ENCODE results near the gene TBC1D21. TPM values are rescaled to one million over a fixed set of nuclear protein-coding genes. Genes with fewer than 3 reads are reported as not detected.

The TBC1D21 gene
- total RNA-seq, 3 donors from 2014 or later = not detected

DNA sequence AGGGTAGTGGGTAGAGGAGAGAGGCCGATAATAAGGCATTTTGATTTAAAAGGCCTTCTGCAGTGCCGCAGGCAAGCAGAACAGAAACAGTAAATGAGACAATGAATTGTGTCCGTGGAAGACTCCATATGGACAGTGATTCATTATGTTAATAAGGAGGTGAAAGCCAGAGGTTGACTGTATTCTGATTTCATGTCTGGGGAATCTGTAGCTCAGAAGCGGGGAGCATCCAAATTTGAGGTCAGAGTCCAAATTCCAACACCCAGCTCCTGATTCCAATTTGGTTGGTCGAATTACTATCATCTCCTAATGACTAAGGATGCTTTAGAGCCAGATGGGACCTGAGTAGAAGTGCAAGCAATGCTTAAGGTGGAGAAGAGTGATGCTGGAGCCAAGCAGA is 1.0 kb upstream of the TBC1D21 start:
- H3K9me3 ChIP-seq = no peaks in the 10 kb centered on the region
- H3K36me3 ChIP-seq = no peaks in the 10 kb centered on the region
- H3K4me3 ChIP-seq = no peak overlapping the region
- intact Hi-C loops (cut with DNase I; ENCODE audit: low total_unique reads) = no loop called here
- DNase-seq (ENCODE audit: low spot score in 2 of 2) = no peak
- no peaks in the 10 kb centered on the region for H3K4me1 ChIP-seq
- H3K27ac ChIP-seq = no peak overlapping the region
- peaks cover 0 to 32% of the 10 kb centered on the region in 2 donors for H3K27me3 ChIP-seq
- no peak for TF ChIP-seq POLR2AphosphoS5 (IDR thresholded peaks at IDR 0.05)

DNA sequence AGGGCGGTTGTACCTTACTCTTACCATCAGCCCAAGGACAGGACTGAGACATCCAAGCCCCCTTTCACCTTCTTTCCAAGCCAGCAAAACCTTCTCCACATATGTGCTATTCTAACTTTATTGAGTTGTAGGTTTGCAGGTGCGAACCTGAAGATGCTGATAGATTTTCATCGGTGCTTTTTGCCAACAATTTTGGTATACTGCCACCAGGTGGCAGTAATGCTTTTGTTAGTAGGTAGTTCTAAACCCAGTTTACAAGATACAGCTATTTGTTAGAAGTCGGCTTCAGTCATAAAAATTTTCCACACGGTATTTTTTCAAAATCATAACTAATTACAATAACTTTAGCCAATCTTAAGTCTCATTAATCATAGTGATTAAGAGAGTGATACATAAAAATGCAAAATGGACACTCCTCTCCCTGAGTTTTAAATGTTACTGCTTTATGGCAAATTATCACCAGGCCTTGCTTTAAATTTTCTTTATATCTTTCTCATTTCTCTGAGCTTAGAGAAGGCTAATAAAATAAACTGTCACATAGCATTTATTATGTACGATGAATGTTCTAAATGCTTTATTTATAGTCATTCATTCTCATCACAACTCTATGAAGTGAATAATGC is 636 bp downstream of the TBC1D21 start:
- no peak overlapping the region for H3K27ac ChIP-seq
- no peaks in the 10 kb centered on the region for H3K36me3 ChIP-seq
- no peaks in the 10 kb centered on the region for H3K9me3 ChIP-seq
- intact Hi-C loops (cut with DNase I; ENCODE audit: low total_unique reads) = no loop called here
- TF ChIP-seq, protein P1, sequence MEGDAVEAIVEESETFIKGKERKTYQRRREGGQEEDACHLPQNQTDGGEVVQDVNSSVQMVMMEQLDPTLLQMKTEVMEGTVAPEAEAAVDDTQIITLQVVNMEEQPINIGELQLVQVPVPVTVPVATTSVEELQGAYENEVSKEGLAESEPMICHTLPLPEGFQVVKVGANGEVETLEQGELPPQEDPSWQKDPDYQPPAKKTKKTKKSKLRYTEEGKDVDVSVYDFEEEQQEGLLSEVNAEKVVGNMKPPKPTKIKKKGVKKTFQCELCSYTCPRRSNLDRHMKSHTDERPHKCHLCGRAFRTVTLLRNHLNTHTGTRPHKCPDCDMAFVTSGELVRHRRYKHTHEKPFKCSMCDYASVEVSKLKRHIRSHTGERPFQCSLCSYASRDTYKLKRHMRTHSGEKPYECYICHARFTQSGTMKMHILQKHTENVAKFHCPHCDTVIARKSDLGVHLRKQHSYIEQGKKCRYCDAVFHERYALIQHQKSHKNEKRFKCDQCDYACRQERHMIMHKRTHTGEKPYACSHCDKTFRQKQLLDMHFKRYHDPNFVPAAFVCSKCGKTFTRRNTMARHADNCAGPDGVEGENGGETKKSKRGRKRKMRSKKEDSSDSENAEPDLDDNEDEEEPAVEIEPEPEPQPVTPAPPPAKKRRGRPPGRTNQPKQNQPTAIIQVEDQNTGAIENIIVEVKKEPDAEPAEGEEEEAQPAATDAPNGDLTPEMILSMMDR (IDR thresholded peaks at IDR 0.05) = peak in 2 of 3 donors; percentile 28 to 42
- TF ChIP-seq POLR2A (IDR thresholded peaks at IDR 0.05) (no peak), POLR2AphosphoS5 (IDR thresholded peaks at IDR 0.05) (no peak)
- H3K4me1 ChIP-seq = no peaks in the 10 kb centered on the region
- no peak overlapping the region for H3K4me3 ChIP-seq
- peaks cover 0 to 29% of the 10 kb centered on the region in 2 donors for H3K27me3 ChIP-seq
- no peak for DNase-seq (ENCODE audit: low spot score in 2 of 2)

DNA sequence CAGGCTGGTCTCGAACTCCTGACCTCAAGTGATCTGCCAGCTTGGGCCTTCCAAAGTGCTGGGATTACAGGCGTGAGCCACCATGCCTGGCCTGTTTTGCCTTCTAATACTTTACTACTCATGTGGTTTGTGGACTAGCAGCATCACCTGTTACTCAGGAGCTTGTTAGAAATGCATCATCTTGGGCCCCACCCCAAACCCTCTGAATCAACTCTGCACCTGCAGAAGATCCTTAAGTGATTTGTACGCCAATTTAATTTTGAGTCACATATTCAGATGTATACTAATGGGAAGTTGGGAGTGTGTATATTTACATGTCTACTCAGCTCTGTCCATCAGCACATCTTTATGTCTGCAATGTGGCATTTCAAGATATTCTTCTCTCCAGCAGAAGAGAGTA is 6.1 kb downstream of the TBC1D21 start:
- peaks cover 0 to 7% of the 10 kb centered on the region in 2 donors for H3K27me3 ChIP-seq
- TF ChIP-seq POLR2AphosphoS5 (IDR thresholded peaks at IDR 0.05) (no peak), POLR2A (IDR thresholded peaks at IDR 0.05) (no peak)
- TF ChIP-seq, protein P1 (IDR thresholded peaks at IDR 0.05) = no peak
- H3K36me3 ChIP-seq = no peaks in the 10 kb centered on the region
- H3K9me3 ChIP-seq = no peaks in the 10 kb centered on the region
- DNase-seq (ENCODE audit: low spot score in 2 of 2) = no peak
- intact Hi-C loops (cut with DNase I; ENCODE audit: low total_unique reads) = no loop called here
- no peak overlapping the region for H3K4me3 ChIP-seq
- no peak overlapping the region for H3K27ac ChIP-seq
- H3K4me1 ChIP-seq = no peaks in the 10 kb centered on the region

DNA sequence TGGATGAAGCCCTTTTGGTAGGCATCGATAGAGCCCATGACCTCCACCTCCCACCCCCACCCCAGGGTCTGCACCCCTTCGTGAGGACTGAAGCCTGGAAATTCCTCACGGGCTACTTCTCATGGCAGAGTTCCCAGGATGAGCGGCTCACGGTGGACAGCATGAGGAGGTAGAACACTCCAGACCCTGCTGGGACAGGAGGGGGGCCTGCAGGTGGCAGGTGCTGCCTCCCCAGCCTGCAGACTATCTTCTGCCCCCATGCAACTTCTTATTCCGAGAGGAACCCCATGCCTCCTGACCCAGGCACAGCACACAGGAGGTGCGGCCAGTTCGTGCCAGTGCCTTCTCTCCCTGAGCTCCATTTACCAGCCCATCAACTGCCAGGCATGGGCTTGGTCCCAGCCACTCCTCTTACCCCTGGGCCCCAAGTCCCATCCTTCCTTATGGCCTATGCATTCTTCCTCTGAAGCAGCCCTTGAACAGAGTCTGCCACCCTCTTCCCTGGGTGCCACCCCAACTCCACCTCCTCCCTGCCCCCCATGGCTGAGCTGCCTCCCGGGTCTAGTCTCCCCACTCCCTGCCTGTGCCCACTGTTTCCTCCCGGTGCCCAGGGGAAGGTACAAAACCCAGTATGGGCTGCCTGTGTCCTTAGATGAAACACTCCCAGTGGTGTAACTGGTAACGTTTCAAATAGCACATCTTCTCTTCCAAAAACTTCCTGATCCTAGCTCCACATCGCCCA is 8.4 kb downstream of the TBC1D21 start:
- Histone ChIP-seq H3K9me3 (no peaks in the 10 kb centered on the region), H3K4me1 (no peaks in the 10 kb centered on the region), H3K27me3 (no peaks in the 10 kb centered on the region), H3K4me3 (no peak overlapping the region), H3K36me3 (no peaks in the 10 kb centered on the region), H3K27ac (no peak overlapping the region)
- intact Hi-C loops (cut with DNase I; ENCODE audit: low total_unique reads) = no loop called here
- DNase-seq (ENCODE audit: low spot score in 2 of 2) = no peak
- TF ChIP-seq, protein P1 (IDR thresholded peaks at IDR 0.05) = no peak
- TF ChIP-seq POLR2AphosphoS5 (IDR thresholded peaks at IDR 0.05) (no peak), POLR2A (IDR thresholded peaks at IDR 0.05) (no peak)

DNA sequence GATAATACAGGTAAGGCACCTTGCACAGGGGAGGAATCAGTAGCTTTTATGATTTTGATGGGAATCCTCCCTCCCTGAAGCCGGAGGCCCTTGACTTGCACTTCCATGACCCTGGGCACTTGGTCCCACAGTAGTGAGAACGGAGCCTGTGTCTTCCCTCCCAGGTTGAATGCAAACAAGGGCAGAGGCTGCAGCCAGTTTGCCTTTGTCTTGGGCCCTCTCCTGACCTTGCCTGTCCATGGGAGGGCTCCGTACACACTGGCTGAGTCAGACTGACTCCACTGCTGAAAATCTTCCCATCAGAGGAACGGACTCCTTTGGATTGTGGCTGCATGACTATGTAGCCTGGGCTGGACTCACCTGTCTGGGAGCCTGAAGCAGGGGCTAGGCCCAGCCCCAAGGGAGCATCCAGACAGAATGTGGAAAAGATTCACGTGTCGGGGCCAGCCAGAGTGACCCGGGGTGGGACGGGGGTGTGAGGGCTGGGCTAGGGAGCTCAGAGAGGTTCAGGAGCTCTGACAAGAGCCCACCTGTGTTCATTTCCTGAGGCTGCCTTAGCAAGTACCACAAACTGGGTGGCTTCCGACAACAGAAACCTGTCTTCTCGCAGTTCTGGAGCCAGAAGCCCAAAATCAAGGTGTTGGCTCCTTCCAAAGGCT is 9.5 kb downstream of the TBC1D21 start:
- intact Hi-C loops (cut with DNase I; ENCODE audit: low total_unique reads) = no loop called here
- no peak for TF ChIP-seq POLR2AphosphoS5 (IDR thresholded peaks at IDR 0.05)
- no peak for TF ChIP-seq POLR2A (IDR thresholded peaks at IDR 0.05)
- TF ChIP-seq, protein P1 (IDR thresholded peaks at IDR 0.05) = no peak
- H3K27me3 ChIP-seq = no peaks in the 10 kb centered on the region
- no peak overlapping the region for H3K4me3 ChIP-seq
- DNase-seq (ENCODE audit: low spot score in 2 of 2) = no peak
- H3K36me3 ChIP-seq = no peaks in the 10 kb centered on the region
- H3K9me3 ChIP-seq = no peaks in the 10 kb centered on the region
- H3K4me1 ChIP-seq = no peaks in the 10 kb centered on the region
- H3K27ac ChIP-seq = no peak overlapping the region
